ENCODE data around the gene LIPF. TPM values are rescaled to one million over a fixed set of nuclear protein-coding genes. Genes with fewer than 3 reads are reported as not detected.

LIPF gene
- total and polyA plus RNA-seq, 2 of the 4 experiments (the other 2 are of a cell fraction): not detected

GRCh38 chr10:88642963-88643362 lies 21.3 kb upstream of the LIPF start:
- CTCF ChIA-PET: no interaction called here
- H2BK20ac ChIP-seq (ENCODE audit: low read depth, low read length): no peak overlapping the region
- no peak overlapping the region for H3K4me3 ChIP-seq (ENCODE audit: insufficient read depth, low read depth, low read length)
- no peaks in the 10 kb centered on the region for H3K27me3 ChIP-seq (ENCODE audit: control insufficient read depth, insufficient read depth, low read length)
- no peak overlapping the region for H2BK15ac ChIP-seq (ENCODE audit: low read depth, low read length)
- H3K36me3 ChIP-seq (ENCODE audit: control insufficient read depth, insufficient read depth, low read length): no peaks in the 10 kb centered on the region
- H3K14ac ChIP-seq (replicated peaks; ENCODE audit: low read depth, low read length): no peak overlapping the region
- H3K9ac ChIP-seq (ENCODE audit: low read depth, low read length): no peak overlapping the region
- intact Hi-C loops (cut with micrococcal nuclease) (no loop called here), in situ Hi-C loops (cut with MboI; ENCODE audit: low sequenced_read_pairs) (no loop called here), dilution Hi-C loops (cut with HindIII; ENCODE audit: low sequenced_read_pairs, unreplicated experiment) (no loop called here)
- H2AK9ac ChIP-seq (replicated peaks; ENCODE audit: low read depth, low read length, poor library complexity): no peak overlapping the region
- H3K4ac ChIP-seq (ENCODE audit: low read depth, low read length): no peak overlapping the region
- no peak overlapping the region for H4K5ac ChIP-seq (ENCODE audit: low read depth, low read length)
- H3K23ac ChIP-seq (ENCODE audit: low read depth, low read length): no peak overlapping the region
- no peaks in the 10 kb centered on the region for H3K4me1 ChIP-seq (ENCODE audit: control insufficient read depth, insufficient read depth, low read length)
- no peak overlapping the region for H4K8ac ChIP-seq (ENCODE audit: low read depth in 2 of 2, low read length in 2 of 2)
- H2AK5ac ChIP-seq (ENCODE audit: low read depth, low read length): no peak overlapping the region
- peak; percentile 63; the same call in 1 of the 2 replicates for ATAC-seq (ENCODE audit: low read depth)
- H3K4me2 ChIP-seq (ENCODE audit: low read depth, low read length): no peak overlapping the region
- H4K91ac ChIP-seq (ENCODE audit: insufficient read depth, low read depth, low read length): no peak overlapping the region
- DNase-seq: peak; percentile 60
- no peak overlapping the region for H2BK5ac ChIP-seq (ENCODE audit: low read depth, low read length, poor library complexity, severe bottlenecking)
- no peak overlapping the region for H2BK120ac ChIP-seq (ENCODE audit: low read depth, low read length)
- H3K9me3 ChIP-seq (ENCODE audit: control insufficient read depth, insufficient read depth, low read length): peaks cover 4% of the 10 kb centered on the region
- POLR2A ChIA-PET (ENCODE audit: unreplicated experiment): no interaction called here
- H3K56ac ChIP-seq (ENCODE audit: extremely low read depth, insufficient read depth, low read length): no peak overlapping the region
- TF ChIP-seq CEBPB (IDR thresholded peaks at IDR 0.05; ENCODE audit: low read depth, low read length): peak; percentile 75
- peak; percentile 74 for TF ChIP-seq MAFK (IDR thresholded peaks at IDR 0.05; ENCODE audit: low read depth, low read length)
- TF ChIP-seq ELK1 (IDR thresholded peaks at IDR 0.05; ENCODE audit: borderline replicate concordance, low read depth, low read length): no peak
- TF ChIP-seq, protein P1, sequence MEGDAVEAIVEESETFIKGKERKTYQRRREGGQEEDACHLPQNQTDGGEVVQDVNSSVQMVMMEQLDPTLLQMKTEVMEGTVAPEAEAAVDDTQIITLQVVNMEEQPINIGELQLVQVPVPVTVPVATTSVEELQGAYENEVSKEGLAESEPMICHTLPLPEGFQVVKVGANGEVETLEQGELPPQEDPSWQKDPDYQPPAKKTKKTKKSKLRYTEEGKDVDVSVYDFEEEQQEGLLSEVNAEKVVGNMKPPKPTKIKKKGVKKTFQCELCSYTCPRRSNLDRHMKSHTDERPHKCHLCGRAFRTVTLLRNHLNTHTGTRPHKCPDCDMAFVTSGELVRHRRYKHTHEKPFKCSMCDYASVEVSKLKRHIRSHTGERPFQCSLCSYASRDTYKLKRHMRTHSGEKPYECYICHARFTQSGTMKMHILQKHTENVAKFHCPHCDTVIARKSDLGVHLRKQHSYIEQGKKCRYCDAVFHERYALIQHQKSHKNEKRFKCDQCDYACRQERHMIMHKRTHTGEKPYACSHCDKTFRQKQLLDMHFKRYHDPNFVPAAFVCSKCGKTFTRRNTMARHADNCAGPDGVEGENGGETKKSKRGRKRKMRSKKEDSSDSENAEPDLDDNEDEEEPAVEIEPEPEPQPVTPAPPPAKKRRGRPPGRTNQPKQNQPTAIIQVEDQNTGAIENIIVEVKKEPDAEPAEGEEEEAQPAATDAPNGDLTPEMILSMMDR (conservative IDR thresholded peaks at IDR 0.05; ENCODE audit: low read depth, low read length): no peak
- 0 out of 2 replicates have a peak, but pooled peaks have one; percentile 5 for TF ChIP-seq FOS (IDR thresholded peaks at IDR 0.05; ENCODE audit: low read depth, low read length)
- no peaks in the 10 kb centered on the region for H3K79me1 ChIP-seq (ENCODE audit: low read depth in 1 of 2, low read length in 2 of 2)
- H4K20me1 ChIP-seq (ENCODE audit: insufficient read depth, low read length): no peaks in the 10 kb centered on the region
- no peaks in the 10 kb centered on the region for H3K9me1 ChIP-seq (ENCODE audit: insufficient read depth, low read length)
- BruUV-seq (replicated peaks): no TSS peak
- no peak overlapping the region for H3K27ac ChIP-seq (ENCODE audit: insufficient read depth, low read length)
- no peak overlapping the region for H2AFZ ChIP-seq (replicated peaks; ENCODE audit: low read length, poor library complexity)
- no peak overlapping the region for H3K18ac ChIP-seq (ENCODE audit: low read depth, low read length)
